A673 (cell line): ENCODE data around the gene ZMYND8.

Experiments
- EZH2 ChIP-seq: fragments of 200-600 bp; sonication (generic); IDR thresholded peaks from 2 replicates; pipeline ENCODE4 v1.6.1; 2017; ENCODE audit warnings: borderline replicate concordance, low read depth, mild to moderate bottlenecking, mixed read lengths, antibody characterized with exemption, low read length; ENCODE audit not compliant: poor library complexity, severe bottlenecking
- TF ChIP-seq, protein P1 (sequence below): fragments of 300-800, 200-600 bp; sonication (generic); conservative IDR thresholded peaks from 2 replicates; pipeline ENCODE4 v1.5.1; 2017; ENCODE audit warnings: low read depth, mild to moderate bottlenecking, antibody characterized with exemption, low read length, moderate library complexity, mixed read lengths

DNA sequence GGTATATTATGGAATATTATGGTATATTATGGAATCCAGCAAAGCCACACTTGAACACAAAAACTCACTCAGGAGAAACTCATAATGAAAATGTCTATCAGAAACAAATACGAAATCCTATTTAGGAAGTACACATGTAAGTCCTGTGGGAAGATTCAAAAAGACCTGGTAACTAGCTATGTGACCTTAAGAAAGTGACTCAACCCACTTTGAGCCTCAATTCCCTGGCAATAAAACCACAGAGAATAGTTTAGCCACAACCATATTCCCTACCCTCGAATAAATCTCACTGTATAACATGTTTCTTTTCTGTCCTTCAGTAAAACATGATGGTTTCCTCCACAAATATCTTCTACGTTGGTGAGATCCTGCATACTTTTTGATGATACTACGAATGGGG, 56.4 kb downstream of the ZMYND8 start:
- TF ChIP-seq, protein P1, sequence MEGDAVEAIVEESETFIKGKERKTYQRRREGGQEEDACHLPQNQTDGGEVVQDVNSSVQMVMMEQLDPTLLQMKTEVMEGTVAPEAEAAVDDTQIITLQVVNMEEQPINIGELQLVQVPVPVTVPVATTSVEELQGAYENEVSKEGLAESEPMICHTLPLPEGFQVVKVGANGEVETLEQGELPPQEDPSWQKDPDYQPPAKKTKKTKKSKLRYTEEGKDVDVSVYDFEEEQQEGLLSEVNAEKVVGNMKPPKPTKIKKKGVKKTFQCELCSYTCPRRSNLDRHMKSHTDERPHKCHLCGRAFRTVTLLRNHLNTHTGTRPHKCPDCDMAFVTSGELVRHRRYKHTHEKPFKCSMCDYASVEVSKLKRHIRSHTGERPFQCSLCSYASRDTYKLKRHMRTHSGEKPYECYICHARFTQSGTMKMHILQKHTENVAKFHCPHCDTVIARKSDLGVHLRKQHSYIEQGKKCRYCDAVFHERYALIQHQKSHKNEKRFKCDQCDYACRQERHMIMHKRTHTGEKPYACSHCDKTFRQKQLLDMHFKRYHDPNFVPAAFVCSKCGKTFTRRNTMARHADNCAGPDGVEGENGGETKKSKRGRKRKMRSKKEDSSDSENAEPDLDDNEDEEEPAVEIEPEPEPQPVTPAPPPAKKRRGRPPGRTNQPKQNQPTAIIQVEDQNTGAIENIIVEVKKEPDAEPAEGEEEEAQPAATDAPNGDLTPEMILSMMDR: no peak
- TF ChIP-seq EZH2: no peak
